Bronchial epithelial cell (primary cell): Measurements from ENCODE around the gene FYB1. TPM values are rescaled to one million over a fixed set of nuclear protein-coding genes. Genes with fewer than 3 reads are reported as not detected.

Experiments used
- DNase-seq: peaks from one replicate; pipeline ENCODE4 v3.0.0-alpha.2; 2010; ENCODE audit warnings: low read depth
- FAIRE-seq: peaks from 2 replicates; lab custom pipeline; 2011; peaks lifted over from hg19 to GRCh38; lab: Jason Lieb, UNC
- H3K27me3 ChIP-seq: 2 replicates; pipeline ENCODE4 v1.5.1; 2011; ENCODE audit warnings: low read length; ENCODE audit not compliant: control insufficient read depth, insufficient read depth
- H3K36me3 ChIP-seq: 2 replicates; pipeline ENCODE4 v1.5.1; 2011; ENCODE audit warnings: low read length; ENCODE audit not compliant: control insufficient read depth, insufficient read depth
- H3K4me3 ChIP-seq: 2 replicates; pipeline ENCODE4 v1.5.1; 2011; ENCODE audit warnings: mild to moderate bottlenecking, low read depth, low read length, control low read depth
- total RNA-seq: library from RNA; depleted of rRNA; stranded (reverse); fragments of >200 nt; gene quantifications from 2 replicates; pipeline ENCODE4 v1.2.1, GENCODE V29; 2014
- TF ChIP-seq, protein P1 (sequence below): IDR thresholded peaks from 2 replicates; pipeline ENCODE4 v1.5.1; 2011; ENCODE audit warnings: mild to moderate bottlenecking, moderate library complexity, low read length, control low read depth, inconsistent platforms; ENCODE audit not compliant: insufficient read depth, severe bottlenecking

Gene FYB1, protein sequence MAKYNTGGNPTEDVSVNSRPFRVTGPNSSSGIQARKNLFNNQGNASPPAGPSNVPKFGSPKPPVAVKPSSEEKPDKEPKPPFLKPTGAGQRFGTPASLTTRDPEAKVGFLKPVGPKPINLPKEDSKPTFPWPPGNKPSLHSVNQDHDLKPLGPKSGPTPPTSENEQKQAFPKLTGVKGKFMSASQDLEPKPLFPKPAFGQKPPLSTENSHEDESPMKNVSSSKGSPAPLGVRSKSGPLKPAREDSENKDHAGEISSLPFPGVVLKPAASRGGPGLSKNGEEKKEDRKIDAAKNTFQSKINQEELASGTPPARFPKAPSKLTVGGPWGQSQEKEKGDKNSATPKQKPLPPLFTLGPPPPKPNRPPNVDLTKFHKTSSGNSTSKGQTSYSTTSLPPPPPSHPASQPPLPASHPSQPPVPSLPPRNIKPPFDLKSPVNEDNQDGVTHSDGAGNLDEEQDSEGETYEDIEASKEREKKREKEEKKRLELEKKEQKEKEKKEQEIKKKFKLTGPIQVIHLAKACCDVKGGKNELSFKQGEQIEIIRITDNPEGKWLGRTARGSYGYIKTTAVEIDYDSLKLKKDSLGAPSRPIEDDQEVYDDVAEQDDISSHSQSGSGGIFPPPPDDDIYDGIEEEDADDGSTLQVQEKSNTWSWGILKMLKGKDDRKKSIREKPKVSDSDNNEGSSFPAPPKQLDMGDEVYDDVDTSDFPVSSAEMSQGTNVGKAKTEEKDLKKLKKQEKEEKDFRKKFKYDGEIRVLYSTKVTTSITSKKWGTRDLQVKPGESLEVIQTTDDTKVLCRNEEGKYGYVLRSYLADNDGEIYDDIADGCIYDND
- total RNA-seq, result 0.13 and 0.26 TPM in 2 replicates

DNA sequence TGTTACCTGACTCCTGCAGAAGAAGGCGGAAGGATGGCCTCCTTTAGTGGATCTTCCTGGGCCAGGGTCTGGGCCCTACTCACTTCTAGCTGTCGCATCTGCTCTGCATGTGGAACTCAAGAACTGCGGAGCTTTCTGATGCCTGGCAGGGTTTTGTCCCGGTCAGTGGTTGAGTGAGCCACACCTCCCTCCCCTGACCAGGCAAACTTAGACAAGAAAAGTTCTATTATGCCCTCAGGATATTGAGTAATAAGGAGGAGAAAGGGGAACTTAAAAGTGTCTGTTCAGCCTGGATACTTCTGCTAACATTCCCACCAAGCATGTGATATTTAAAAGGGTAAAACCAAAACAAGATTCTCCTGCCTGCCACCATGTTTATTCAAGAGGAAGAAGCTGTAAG lies at the start of gene FYB1:
Gene FYB1, minus strand, starts transcription at position 127 of the 400 bp plus-strand sequence. CDS start 16,603 bp downstream, outside the sequence.
- TF ChIP-seq, protein P1, sequence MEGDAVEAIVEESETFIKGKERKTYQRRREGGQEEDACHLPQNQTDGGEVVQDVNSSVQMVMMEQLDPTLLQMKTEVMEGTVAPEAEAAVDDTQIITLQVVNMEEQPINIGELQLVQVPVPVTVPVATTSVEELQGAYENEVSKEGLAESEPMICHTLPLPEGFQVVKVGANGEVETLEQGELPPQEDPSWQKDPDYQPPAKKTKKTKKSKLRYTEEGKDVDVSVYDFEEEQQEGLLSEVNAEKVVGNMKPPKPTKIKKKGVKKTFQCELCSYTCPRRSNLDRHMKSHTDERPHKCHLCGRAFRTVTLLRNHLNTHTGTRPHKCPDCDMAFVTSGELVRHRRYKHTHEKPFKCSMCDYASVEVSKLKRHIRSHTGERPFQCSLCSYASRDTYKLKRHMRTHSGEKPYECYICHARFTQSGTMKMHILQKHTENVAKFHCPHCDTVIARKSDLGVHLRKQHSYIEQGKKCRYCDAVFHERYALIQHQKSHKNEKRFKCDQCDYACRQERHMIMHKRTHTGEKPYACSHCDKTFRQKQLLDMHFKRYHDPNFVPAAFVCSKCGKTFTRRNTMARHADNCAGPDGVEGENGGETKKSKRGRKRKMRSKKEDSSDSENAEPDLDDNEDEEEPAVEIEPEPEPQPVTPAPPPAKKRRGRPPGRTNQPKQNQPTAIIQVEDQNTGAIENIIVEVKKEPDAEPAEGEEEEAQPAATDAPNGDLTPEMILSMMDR, result no peak
- no peak for FAIRE-seq
- Histone ChIP-seq H3K4me3 (no peak within 1 kb of the TSS), H3K36me3 (no peaks in the 10 kb centered on the region), H3K27me3 (no peaks in the 10 kb centered on the region)
- DNase-seq, result peak; percentile 85

DNA sequence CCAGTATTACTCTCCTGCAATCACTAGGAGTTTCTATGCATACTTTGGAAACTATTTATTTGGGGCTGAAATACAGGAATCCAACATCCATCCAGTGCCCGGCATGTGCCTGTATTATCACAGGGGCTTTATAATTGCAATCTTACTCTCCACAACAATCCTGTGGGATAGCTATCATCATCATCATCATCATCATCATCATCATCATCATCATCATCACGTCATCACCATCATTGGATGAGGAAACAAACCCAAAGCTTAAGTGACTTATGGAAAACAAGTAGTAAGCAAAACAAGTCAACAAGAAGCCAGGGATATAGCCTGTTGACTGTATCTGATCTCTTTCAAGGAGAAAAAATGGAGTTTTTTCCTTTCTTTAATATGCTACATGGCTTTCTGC lies 47.8 kb upstream of the FYB1 start:
- Histone ChIP-seq H3K27me3 (no peaks in the 10 kb centered on the region), H3K36me3 (no peaks in the 10 kb centered on the region), H3K4me3 (no peak overlapping the region)
- FAIRE-seq, result no peak
- no peak for DNase-seq
- TF ChIP-seq, protein P1, result no peak

DNA sequence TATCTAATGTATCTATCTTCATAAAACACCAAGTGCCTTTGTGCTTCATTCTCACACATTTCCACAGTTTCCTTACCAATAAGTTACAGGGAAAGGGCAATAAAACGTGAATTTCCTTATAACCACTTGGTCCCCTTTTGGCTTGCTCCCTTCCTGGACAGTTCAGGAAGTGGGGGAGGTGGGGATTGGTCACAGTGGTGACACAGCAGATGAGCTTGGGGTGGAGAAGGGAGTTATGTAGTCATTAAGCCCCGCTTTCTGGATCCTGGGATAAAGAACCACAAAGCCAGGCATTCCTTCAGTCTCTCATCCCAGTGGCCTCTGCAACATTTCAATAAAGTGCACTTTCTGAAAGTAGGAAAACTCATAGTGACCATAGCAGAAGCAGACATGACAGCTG lies 47.1 kb upstream of the FYB1 start:
- DNase-seq (peak; percentile 37), FAIRE-seq (no peak)
- no peak overlapping the region for H3K4me3 ChIP-seq
- no peaks in the 10 kb centered on the region for H3K36me3 ChIP-seq
- no peaks in the 10 kb centered on the region for H3K27me3 ChIP-seq
- TF ChIP-seq, protein P1, result no peak

- DNase-seq (no peak), FAIRE-seq (no peak)
- TF ChIP-seq, protein P1, result no peak
- Histone ChIP-seq H3K36me3 (no peaks in the 10 kb centered on the region), H3K4me3 (no peak overlapping the region), H3K27me3 (no peaks in the 10 kb centered on the region)
Observed at GRCh38 chr5:39264528-39264927, 45.2 kb upstream of the FYB1 start.

- DNase-seq, result no peak
- Histone ChIP-seq H3K36me3 (no peaks in the 10 kb centered on the region), H3K4me3 (no peak overlapping the region), H3K27me3 (no peaks in the 10 kb centered on the region)
- FAIRE-seq, result no peak
- TF ChIP-seq, protein P1, result no peak
Observed at GRCh38 chr5:39262981-39263380, 43.6 kb upstream of the FYB1 start.
